Endodermal cell (in vitro differentiated cells): ENCODE data around the gene TRRAP. TPM values are rescaled to one million over a fixed set of nuclear protein-coding genes. Genes with fewer than 3 reads are reported as not detected.

Experiments used
- DNase-seq: peaks from one replicate; pipeline ENCODE4 v3.0.0-alpha.2; 2017
- H3K27ac ChIP-seq: 2 replicates; pipeline ENCODE4 v1.5.1; 2013; ENCODE audit warnings: mild to moderate bottlenecking, low read depth, low read length, moderate library complexity
- H3K27me3 ChIP-seq: 2 replicates; pipeline ENCODE4 v1.6.1; 2013; ENCODE audit warnings: mild to moderate bottlenecking, low read length, moderate library complexity; ENCODE audit not compliant: insufficient read depth, control insufficient read depth, poor library complexity, severe bottlenecking
- H3K36me3 ChIP-seq: 2 replicates; pipeline ENCODE4 v1.7.0; 2013; ENCODE audit warnings: mild to moderate bottlenecking, low read length, moderate library complexity; ENCODE audit not compliant: control insufficient read depth, insufficient read depth
- H3K4me1 ChIP-seq: one replicate; pipeline ENCODE4 v1.7.0; 2013; ENCODE audit warnings: low read length; ENCODE audit not compliant: control insufficient read depth, insufficient read depth
- H3K4me3 ChIP-seq: 2 replicates; pipeline ENCODE4 v1.5.1; 2013; ENCODE audit warnings: mild to moderate bottlenecking, low read length, moderate library complexity
- H3K9ac ChIP-seq: 2 replicates; pipeline ENCODE4 v1.6.1; 2013; ENCODE audit warnings: mild to moderate bottlenecking, low read length, moderate library complexity; ENCODE audit not compliant: poor library complexity, severe bottlenecking; ENCODE audit errors: extremely low read depth
- H3K9me3 ChIP-seq: 2 replicates; pipeline ENCODE4 v1.6.1; 2013; ENCODE audit warnings: mild to moderate bottlenecking, low read length, moderate library complexity; ENCODE audit not compliant: control insufficient read depth
- H3K27ac Mint-ChIP-seq: 2 replicates; pipeline ENCODE4 v1.8.0; 2020; ENCODE audit warnings: mixed read lengths
- H3K27me3 Mint-ChIP-seq: 2 replicates; pipeline ENCODE4 v1.8.0; 2021; ENCODE audit warnings: mild to moderate bottlenecking, mixed read lengths; ENCODE audit not compliant: insufficient read depth
- H3K36me3 Mint-ChIP-seq: 2 replicates; pipeline ENCODE4 v1.8.0; 2020; ENCODE audit warnings: low read depth, mixed read lengths
- H3K4me1 Mint-ChIP-seq: 2 replicates; pipeline ENCODE4 v1.8.0; 2020; ENCODE audit warnings: mixed read lengths
- H3K4me3 Mint-ChIP-seq: 2 replicates; pipeline ENCODE4 v1.8.0; 2020; ENCODE audit warnings: mild to moderate bottlenecking, moderate library complexity, mixed read lengths
- H3K9me3 Mint-ChIP-seq: 2 replicates; pipeline ENCODE4 v1.8.0; 2020; ENCODE audit warnings: mild to moderate bottlenecking, mixed read lengths
- CTCF ChIP-seq: fragments of 200-600 bp; sonication (generic); conservative IDR thresholded peaks from 2 replicates; pipeline ENCODE4 v1.5.0; 2021; ENCODE audit warnings: antibody characterized with exemption, mild to moderate bottlenecking
- WGBS, 2 experiments: methylation state at CpG; one replicate each; pipeline versions ENCODE4 v1.1.5 to v1.1.7; 2013; ENCODE audit warnings: missing lambda C conversion rate in 2 of 2, mixed read lengths in 1 of 2; ENCODE audit not compliant: insufficient coverage in 1 of 2, insufficient read length in 1 of 2; 5-methylcytosine and 5-hydroxymethylcytosine counted together
- total RNA-seq, 2 donors: library from RNA; stranded (reverse); fragmentation: NEBNext Ultra II Directional in 1 of 2; extraction: Animal tissue kit (Norgen Biotek cat#: 25700) in 1 of 2; gene quantifications; 2 replicates in 1 of 2; 3 replicates in 1 of 2; pipeline ENCODE4 v1.2.1, GENCODE V29; 2021

The TRRAP gene
- total RNA-seq, 2 donors from 2014 or later = 64.3 to 68.8 TPM

- no peak overlapping the region for H3K27ac ChIP-seq
- Mint-ChIP-seq H3K27ac (no peak overlapping the region), H3K4me1 (no peaks in the 10 kb centered on the region), H3K36me3 (peaks cover 87% of the 10 kb centered on the region), H3K9me3 (no peaks in the 10 kb centered on the region), H3K4me3 (no peak overlapping the region), H3K27me3 (no peaks in the 10 kb centered on the region)
- no peaks in the 10 kb centered on the region for H3K4me1 ChIP-seq
- no peak overlapping the region for H3K4me3 ChIP-seq
- H3K9me3 ChIP-seq = no peaks in the 10 kb centered on the region
- no peak for TF ChIP-seq CTCF
- 92 to 98% methylated on average over 4 to 7 of the region's 7 CpGs for WGBS, 2 experiments
- peaks cover 85% of the 10 kb centered on the region for H3K36me3 ChIP-seq
- H3K27me3 ChIP-seq = no peaks in the 10 kb centered on the region
- no peak overlapping the region for H3K9ac ChIP-seq
- no peak for DNase-seq
Measured at GRCh38 chr7:99031496-99031895, 153.2 kb downstream of the TRRAP start.

- Histone ChIP-seq H3K27me3 (no peaks in the 10 kb centered on the region), H3K4me1 (no peaks in the 10 kb centered on the region), H3K4me3 (no peak overlapping the region), H3K36me3 (peaks cover 93% of the 10 kb centered on the region), H3K9ac (no peak overlapping the region), H3K9me3 (no peaks in the 10 kb centered on the region), H3K27ac (no peak overlapping the region)
- no peak for TF ChIP-seq CTCF
- Mint-ChIP-seq H3K4me1 (no peaks in the 10 kb centered on the region), H3K27me3 (no peaks in the 10 kb centered on the region), H3K9me3 (no peaks in the 10 kb centered on the region), H3K27ac (no peak overlapping the region), H3K4me3 (no peak overlapping the region), H3K36me3 (peaks cover 92% of the 10 kb centered on the region)
- WGBS, 2 experiments = 91 to 93% methylated on average over 10 to 15 of the region's 15 CpGs
- no peak for DNase-seq
Measured at GRCh38 chr7:99032928-99033327, 154.6 kb downstream of the TRRAP start.

DNA sequence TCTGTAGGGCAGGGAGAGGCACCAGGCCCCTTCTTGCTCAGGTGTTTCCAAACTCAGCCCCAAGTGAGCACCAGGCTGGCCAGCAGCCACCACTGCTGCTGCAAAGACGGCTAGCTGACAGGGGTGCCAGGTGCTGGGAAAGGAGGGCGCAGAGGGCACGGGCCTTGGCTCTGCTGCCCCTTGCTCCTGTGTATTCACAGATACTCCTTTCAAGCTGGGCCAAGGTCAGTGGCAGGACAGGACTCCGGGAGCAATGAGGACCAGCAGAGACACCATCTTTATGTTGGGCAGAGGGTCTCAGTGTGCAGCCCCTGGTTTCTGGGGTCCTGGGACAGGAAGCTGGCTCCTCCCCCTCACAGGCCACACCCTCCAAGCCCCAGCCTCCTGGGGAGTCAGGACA is 155.4 kb downstream of the TRRAP start:
- no peaks in the 10 kb centered on the region for H3K27me3 Mint-ChIP-seq
- Histone ChIP-seq H3K36me3 (peaks cover 93% of the 10 kb centered on the region), H3K27ac (no peak overlapping the region), H3K9me3 (no peaks in the 10 kb centered on the region), H3K4me1 (no peaks in the 10 kb centered on the region), H3K4me3 (no peak overlapping the region), H3K9ac (no peak overlapping the region), H3K27me3 (no peaks in the 10 kb centered on the region)
- H3K27ac Mint-ChIP-seq = no peak overlapping the region
- DNase-seq = no peak
- no peak for TF ChIP-seq CTCF
- peaks cover 93% of the 10 kb centered on the region for H3K36me3 Mint-ChIP-seq
- WGBS, 2 experiments = 90 to 100% methylated on average over 3 to 4 of the region's 4 CpGs
- H3K4me1 Mint-ChIP-seq = no peaks in the 10 kb centered on the region
- no peak overlapping the region for H3K4me3 Mint-ChIP-seq
- H3K9me3 Mint-ChIP-seq = no peaks in the 10 kb centered on the region
